Fibroblast of upper back skin (primary cell): ENCODE measurements around the gene SPOCK3.
"Not testable (repeated sequence)": the region's sequence is repeated elsewhere in the genome, so short reads cannot be mapped to it uniquely, and the experiment has no call there.

Experiments
- DNase-seq: peaks from one replicate; pipeline ENCODE4 v3.0.0-alpha.2; 2013

SPOCK3 gene

GRCh38 chr4:167031534-167032156 lies 202.6 kb downstream of the SPOCK3 start:
- no peak for DNase-seq

DNA sequence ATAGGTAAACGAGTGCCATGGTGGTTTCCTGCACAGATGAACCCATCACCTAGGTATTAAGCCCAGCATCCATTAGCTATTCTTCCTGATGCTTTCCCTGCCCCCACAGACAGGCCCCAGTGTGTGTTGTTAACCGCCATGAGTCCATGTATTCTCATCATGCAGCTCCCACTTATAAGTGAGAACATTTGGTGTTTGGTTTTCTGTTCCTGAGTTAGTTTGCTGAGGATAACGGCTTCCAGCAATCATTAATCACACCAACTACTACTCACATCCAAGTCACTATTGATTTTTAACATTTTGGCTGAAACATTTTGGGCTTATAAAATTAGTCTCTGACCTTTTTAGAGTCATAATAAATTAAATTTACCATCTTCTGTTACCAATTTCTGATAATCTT lies 205.3 kb downstream of the SPOCK3 start:
- no peak for DNase-seq

DNA sequence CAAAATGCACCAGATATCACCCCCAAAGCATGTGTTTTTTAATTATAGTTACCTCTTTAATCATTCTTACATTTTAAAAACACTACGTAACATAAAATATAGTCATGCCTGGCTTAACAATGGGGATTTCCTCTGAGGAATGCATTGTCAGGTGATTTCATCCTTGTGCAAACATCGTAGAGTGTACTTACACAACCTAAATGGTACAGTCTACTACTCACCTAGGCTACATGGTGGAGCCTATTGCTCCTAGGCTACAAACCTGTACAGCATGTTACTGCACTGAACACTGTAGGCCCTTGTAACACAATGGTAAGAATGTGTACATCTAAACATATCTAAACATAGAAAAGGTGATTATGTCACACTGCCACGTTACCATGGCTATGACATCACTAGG lies 208.6 kb downstream of the SPOCK3 start:
- DNase-seq, result no peak

DNA sequence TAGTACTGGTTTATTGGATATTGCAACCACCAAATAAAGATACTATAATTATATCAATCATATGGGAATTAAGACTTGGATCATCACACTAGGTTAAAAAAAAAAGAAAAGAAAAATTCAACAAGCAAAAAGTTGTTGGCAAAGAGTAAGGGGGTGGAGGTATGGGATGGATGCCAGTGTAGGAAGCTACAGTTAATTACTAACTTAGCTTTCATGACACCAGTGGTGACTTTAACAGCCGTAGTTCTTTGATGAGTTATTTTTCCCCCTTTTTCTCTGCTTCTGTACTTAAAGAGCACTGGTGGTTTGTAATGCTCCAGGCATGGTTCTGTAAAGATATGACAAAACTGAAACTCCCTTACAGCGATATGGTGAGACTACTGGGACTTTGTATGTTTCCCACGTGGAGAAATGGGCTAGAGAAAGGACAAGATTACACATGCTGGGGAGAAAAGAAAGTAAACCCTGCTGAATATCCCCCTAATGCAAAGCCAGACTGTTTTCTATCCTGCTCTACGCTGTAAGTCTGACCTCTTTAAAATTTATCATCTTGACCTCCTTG lies 210.8 kb downstream of the SPOCK3 start:
- no peak for DNase-seq

- DNase-seq, result peak; percentile 60
These were observed 212.6 kb downstream of the SPOCK3 start for GRCh38 chr4:167021545-167022155.

DNA sequence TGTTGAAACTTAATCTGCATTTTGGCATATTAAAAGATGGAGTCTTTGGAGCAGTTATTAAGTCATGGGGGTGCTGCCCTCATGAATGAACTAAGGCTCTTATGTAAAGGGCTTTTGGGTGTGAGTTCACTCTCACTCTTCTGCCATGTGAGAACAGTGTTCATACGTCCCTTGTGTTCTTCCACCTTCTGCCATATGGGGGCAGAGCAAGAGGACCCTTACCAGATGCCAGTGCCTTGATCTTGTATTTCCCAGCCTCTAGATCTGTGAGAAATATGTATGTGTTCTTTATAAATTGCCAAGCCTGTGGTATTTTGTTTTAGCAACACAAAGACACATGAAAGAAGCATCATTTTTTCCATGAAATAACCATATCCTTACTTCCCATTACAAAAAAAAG lies 213.9 kb downstream of the SPOCK3 start:
- peak; percentile 3 for DNase-seq

- no peak for DNase-seq
These were observed 219.3 kb downstream of the SPOCK3 start for GRCh38 chr4:167014944-167015343.

DNA sequence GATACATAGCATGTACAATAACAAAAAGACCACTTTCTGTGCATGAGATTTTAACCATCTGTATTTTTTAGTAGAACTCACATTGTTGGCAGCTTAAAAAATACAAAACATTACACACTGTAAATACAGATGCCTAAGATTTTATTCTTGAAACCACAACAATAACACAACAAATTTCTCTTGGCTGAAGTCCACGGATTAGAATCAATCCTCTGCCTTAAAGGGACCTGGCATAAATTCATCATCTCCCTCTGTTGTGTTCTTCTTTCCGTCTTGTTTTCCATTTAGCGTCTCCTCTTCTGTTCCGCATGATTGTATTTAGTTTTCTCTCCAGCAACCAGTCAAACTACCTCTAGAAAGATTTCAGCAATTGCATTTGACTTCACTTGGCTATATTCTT lies 231.0 kb downstream of the SPOCK3 start:
- DNase-seq, result no peak

DNA sequence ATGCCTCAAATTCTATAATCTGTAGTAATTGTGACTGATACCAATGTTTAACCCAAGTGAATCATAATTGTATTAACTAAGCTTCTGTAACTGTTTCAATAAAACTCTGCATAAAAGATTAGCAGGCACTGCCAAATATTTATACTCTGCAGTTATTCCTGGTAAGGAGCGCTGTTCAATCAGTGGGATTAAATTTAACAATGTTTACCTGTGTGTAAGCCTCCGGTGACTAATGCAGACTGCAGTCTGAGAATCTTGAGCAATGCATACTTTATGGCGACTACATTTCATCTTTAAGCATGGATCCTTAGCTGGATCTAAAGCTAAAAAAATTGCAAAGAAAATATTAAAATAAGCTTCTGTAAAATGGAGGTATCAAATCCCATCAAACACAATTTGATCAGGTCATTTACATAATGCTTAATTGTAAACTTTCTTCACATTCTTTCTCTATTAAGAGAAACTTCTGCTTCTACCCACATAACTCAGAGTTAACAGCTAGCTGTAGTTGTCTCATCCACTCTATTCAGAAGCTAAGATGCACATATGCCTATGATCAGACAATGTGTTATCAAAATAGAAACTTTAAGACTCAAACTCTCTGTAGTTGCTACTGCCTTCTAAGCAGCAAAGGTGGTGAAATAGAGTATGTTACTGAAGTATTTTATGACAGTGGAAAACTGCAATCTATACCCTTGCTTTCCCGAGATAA lies 234.0 kb downstream of the SPOCK3 start:
- DNase-seq, result no peak

DNA sequence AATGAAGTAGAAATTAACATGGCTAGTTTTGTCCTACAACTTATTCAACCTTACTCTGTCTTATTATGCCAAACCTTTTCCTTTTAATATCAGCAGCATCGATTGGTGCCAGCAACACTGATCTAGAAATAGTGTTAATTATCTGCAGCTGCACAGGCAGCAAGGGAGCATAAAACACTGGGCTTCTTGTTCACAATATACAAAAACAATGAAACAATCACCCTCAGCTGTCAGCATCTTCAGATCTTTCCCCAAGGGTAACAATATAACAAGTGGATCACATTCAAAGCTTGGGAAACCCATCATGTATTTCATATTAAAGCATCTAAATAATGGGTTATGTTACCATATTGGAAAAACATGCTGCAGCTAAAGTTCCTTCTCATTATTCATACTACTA lies 238.1 kb downstream of the SPOCK3 start:
- DNase-seq, result no peak

- DNase-seq, result no peak
These were observed 239.6 kb downstream of the SPOCK3 start for GRCh38 chr4:166994686-166995085.

DNA sequence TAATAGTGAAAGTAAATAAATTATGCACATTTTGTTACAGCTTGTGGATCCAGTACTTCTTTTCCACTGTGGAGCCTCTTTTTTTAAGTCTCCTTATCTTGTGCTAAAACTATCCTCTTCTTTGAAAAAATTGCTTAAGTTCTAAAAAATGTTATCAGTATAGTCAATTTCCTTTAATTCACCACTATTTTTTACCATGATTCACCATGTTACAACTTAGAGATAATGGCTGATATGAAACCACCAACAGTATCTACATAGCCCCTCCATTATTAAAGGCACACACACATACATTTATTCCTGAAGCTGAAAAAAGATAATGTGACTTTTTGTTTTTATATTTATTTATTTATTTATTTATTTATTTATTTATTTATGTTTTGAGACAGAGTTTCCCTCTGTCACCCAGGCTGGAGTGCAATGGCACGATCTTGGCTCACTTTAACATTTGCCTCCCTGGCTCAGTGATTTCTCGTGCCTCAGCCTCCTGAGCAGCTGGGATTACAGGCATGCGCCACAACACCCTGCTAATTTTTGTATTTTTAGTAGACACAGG lies 243.2 kb downstream of the SPOCK3 start:
- no peak for DNase-seq

DNA sequence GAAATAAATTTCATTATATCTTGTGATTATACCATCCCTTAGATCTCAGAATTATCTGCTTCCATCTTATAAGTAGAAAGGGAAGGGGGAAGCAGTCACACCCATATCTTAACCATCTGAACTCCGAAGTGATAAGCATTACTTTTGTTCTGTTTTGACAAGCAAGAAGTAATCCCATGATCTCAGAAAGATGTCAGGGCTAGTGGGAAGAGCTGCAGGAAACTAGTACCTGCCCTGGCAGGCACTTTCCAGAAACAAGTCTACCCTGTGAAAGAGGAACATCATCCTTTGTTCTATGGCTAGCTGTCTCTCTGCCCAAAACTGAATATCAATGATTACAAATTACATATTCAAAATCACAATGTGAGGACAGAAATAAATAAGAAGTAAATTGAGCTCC lies 244.4 kb downstream of the SPOCK3 start:
- DNase-seq, result no peak

DNA sequence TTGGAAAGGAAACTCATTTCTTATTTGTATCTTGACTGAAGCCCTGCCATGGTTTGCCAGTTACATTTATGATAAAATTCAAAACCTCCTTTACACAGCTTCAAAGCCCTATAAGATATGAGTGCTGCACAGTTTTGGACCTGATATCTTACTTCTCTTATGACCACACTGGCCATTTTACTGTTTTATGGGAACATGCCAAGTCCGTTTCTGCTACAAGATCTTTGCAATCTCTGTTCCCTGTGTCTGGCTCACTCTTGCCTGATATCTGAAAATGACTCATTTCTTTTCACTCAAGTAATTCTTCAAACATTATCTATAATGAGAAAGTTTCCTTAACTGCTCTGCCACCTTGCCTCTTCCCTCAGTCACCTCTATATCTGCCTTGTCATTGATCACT lies 247.3 kb downstream of the SPOCK3 start:
- no peak for DNase-seq

- DNase-seq, result no peak
These were observed 252.4 kb downstream of the SPOCK3 start for GRCh38 chr4:166981847-166982246.

DNA sequence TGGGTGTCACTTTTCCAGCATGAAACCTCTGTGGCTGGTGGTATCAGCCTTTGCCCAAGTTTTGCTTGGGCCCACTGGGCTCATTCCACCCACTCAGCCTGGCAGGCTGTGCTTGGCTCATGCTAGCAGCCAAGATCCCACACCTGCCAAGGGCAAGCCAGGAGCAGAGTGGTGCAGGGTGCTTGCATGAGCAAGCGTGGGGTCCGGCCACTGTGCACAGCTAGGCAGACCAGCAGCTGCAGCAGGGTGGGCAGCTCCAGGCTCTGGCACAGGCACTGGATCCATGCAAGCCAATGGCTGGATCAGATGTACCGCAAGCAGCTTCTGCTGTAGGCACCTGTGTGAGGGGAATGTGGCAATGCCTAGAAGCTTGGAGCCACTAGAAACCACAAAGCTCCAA lies 253.9 kb downstream of the SPOCK3 start:
- no peak for DNase-seq

DNA sequence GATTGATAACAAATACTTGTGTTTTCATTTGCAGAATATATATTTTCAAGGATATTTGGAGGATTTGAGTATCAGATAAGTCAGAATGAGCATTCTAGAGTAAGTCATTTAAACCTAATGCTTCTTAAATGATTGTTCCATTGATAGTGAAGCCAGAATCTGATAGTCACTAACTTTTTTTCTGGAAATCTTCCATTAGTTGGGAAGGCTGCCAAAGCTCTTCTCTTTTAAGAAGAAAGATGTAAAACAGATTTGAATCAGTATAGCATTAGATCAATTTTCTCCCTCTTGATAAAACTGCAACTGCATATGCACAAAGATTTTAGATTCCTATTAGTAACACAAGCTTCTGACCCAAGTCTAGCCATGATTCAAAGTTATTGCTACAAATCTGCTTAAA lies 256.7 kb downstream of the SPOCK3 start:
- no peak for DNase-seq

- DNase-seq, result peak; percentile 49
These were observed 262.2 kb downstream of the SPOCK3 start for GRCh38 chr4:166972071-166972470.

DNA sequence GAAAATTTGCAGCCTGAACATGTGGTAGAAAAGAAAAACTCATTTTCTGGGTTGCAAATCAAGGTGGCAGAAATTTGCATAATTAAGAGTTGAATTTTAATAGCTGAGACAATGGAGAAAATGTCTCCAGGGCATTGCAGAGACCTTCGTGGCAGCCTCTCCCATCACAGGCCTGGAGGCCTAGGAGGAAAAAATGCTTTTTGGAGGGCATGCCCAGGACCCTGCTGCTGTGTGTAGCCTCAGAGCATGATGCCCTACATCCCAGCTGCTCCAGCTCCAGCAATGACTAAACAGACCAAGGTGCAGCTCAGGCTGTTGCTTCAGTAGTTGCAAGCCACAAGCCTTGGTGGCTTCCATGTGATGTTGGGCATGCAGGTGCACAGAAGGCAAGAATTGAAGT lies 266.1 kb downstream of the SPOCK3 start:
- DNase-seq, result not testable (repeated sequence)

DNA sequence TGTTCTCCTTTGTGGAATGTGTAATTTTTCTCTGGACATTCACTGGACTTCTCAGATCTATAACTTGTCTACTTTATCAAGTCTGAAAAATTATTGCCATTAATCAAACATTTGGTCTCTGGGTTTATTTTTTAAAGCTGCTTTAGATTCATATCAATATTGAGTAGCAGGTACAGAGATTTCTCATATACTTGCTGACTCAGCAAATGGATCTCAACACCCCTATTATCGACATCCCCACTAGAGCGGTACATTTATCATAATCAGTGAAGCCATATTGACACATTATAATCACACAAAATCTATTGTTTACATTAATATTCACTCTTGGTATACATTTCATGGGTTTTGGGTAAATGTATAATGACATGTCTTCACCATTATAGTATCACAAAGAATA lies 268.7 kb downstream of the SPOCK3 start:
- no peak for DNase-seq

DNA sequence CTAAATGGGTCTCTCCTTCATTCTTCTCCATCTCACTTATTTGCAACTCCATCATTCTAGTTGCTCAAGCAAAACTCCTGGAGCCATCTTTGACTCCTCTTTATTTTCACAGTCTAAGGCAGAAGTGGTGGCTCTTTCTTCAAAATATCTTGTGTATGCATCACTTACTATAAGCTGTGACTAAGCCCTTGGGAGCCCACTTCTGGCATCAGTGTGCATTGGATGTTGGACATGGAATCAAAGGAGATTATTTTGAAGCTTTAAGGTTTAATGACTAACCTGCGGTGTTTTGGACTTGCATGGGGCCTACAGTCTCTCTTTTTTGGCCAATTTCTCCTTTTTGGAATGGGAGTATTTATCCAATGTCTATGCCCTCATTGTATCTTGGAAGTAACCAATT lies 276.8 kb downstream of the SPOCK3 start:
- no peak for DNase-seq

DNA sequence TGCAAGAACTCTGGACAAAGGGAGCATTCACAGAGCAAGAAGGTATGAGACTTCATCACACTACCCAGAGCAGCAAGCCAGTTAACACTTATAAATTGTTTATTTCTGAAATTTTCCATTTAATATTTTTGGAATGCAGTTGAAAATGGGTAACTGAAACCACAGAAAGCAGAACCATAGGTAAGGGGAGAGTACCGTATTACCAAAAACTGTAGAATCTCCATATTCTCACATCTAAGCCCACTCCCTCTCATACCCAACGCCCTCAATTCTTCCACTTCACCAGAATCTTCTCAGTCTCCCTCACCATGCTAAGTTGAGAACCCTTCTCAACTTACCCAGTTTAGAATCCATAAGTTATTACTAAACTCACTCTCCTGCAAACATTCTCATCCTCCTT lies 277.8 kb downstream of the SPOCK3 start:
- DNase-seq, result no peak

- peak; percentile 0 for DNase-seq
These were observed 292.7 kb downstream of the SPOCK3 start for GRCh38 chr4:166941629-166942028.

DNA sequence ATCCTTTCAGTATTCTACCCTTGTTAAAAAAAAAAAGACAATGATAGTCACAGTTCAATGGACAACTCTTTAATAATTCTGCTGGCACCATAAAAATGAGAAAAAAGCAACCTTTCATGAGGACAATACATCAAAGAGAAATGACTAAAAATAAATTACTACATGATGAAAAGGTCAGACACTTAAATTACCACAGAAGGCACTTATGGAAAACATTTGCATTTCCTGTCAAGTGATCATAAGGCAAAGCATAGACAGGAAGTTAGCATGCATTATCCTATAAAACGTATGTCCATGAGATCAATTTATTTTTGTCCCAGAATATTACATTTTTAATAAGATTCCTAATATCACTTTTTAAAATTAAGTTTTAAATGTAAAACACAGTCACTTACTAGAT lies 303.8 kb downstream of the SPOCK3 start:
- no peak for DNase-seq
